ENCODE measurements around the gene CDC25C. TPM values are rescaled to one million over a fixed set of nuclear protein-coding genes. Genes with fewer than 3 reads are reported as not detected.

CDC25C gene
- total RNA-seq, 1 experiment from 2014 or later = 36.2 TPM

- peaks cover 22% of the 10 kb centered on the region for H3K4me1 ChIP-seq (replicated peaks; ENCODE audit: insufficient read depth)
- peaks cover 63% of the 10 kb centered on the region for H3K79me2 ChIP-seq (ENCODE audit: low read depth)
- H3K27ac ChIP-seq = 0 out of 2 replicates have a peak overlapping the region, but pooled peaks have one; percentile 71
- no peak overlapping the region for H2AFZ ChIP-seq
- no peaks in the 10 kb centered on the region for H3K27me3 ChIP-seq (ENCODE audit: insufficient read depth, low read depth)
- peaks cover 12% of the 10 kb centered on the region for H3K9me3 ChIP-seq (ENCODE audit: insufficient read depth, low read depth)
- H3K4me2 ChIP-seq = peak overlapping the region; percentile 88
- no peaks in the 10 kb centered on the region for H3K9me2 ChIP-seq (ENCODE audit: insufficient read depth)
- peak overlapping the region; percentile 79 for H3K4me3 ChIP-seq
- POLR2A ChIA-PET (ENCODE audit: unreplicated experiment) = interaction anchor here (0.7 kb wide), 1 partner anchor 26 kb away, joined by 6 read pairs; no protein-coding TSS in a partner anchor
- DNase-seq = no peak
- H3K36me3 ChIP-seq (ENCODE audit: low read depth) = peaks cover 7% of the 10 kb centered on the region; the same call in 1 of the 2 replicates
- TF ChIP-seq EZH2 (IDR thresholded peaks at IDR 0.05; ENCODE audit: low read depth) = no peak
- no peak for TF ChIP-seq CTCF (conservative IDR thresholded peaks at IDR 0.05)
- H4K20me1 ChIP-seq (ENCODE audit: insufficient read depth) = peaks cover 38% of the 10 kb centered on the region
- no TSS peak for BruUV-seq (replicated peaks)
- intact Hi-C loops (cut with micrococcal nuclease; ENCODE audit: unreplicated experiment) = no loop called here
- H3F3A ChIP-seq (ENCODE audit: insufficient read depth, low read depth) = peaks cover 28% of the 10 kb centered on the region; the same call in 1 of the 2 replicates
- CTCF ChIA-PET = interaction anchor here (1.2 kb wide), 1 partner anchor 177 kb away, joined by 4 read pairs; no protein-coding TSS in a partner anchor
These were observed 22.8 kb upstream of the CDC25C start for GRCh38 chr5:138354387-138354786.

- Histone ChIP-seq H3K4me2 (peak overlapping the region; percentile 88), H2AFZ (peak overlapping the region; percentile 83), H3K36me3 (ENCODE audit: low read depth) (peaks cover 7% of the 10 kb centered on the region; the same call in 1 of the 2 replicates), H4K20me1 (ENCODE audit: insufficient read depth) (peaks cover 32% of the 10 kb centered on the region; the same call in 1 of the 2 replicates), H3K4me3 (peak overlapping the region; percentile 79), H3K4me1 (replicated peaks; ENCODE audit: insufficient read depth) (peaks cover 22% of the 10 kb centered on the region), H3K79me2 (ENCODE audit: low read depth) (peaks cover 57% of the 10 kb centered on the region), H3K9me2 (ENCODE audit: insufficient read depth) (no peaks in the 10 kb centered on the region), H3F3A (ENCODE audit: insufficient read depth, low read depth) (peaks cover 31% of the 10 kb centered on the region; the same call in 1 of the 2 replicates), H3K9me3 (ENCODE audit: insufficient read depth, low read depth) (peaks cover 12% of the 10 kb centered on the region), H3K27me3 (ENCODE audit: insufficient read depth, low read depth) (no peaks in the 10 kb centered on the region), H3K27ac (peak overlapping the region; percentile 71)
- ChIA-PET CTCF (interaction anchor here (0.6 to 2.3 kb wide), 7 partner anchors 14 to 234 kb away, joined by 3 to 17 read pairs (median 3); partner anchors contain the start of genes CDC25C and FAM53C), POLR2A (ENCODE audit: unreplicated experiment) (interaction anchor here (0.6 to 2.3 kb wide), 4 partner anchors 16 to 358 kb away, joined by 3 to 8 read pairs (median 6); partner anchors contain the start of genes CDC25C and FAM53C)
- no peak for DNase-seq
- intact Hi-C loops (cut with micrococcal nuclease; ENCODE audit: unreplicated experiment) = loop anchor here (1.0 kb wide), 1 partner anchor 15 kb away; the partner anchor contains the start of gene FAM53C
- TF ChIP-seq CTCF (conservative IDR thresholded peaks at IDR 0.05) = no peak
- TF ChIP-seq EZH2 (IDR thresholded peaks at IDR 0.05; ENCODE audit: low read depth) = no peak
- TSS peak; percentile 37 for BruUV-seq (replicated peaks)
These were observed 22.0 kb upstream of the CDC25C start for GRCh38 chr5:138353560-138354080.

- Histone ChIP-seq H2AFZ (peak overlapping the region; percentile 83), H3K27me3 (ENCODE audit: insufficient read depth, low read depth) (no peaks in the 10 kb centered on the region), H3K4me1 (replicated peaks; ENCODE audit: insufficient read depth) (peaks cover 22% of the 10 kb centered on the region), H4K20me1 (ENCODE audit: insufficient read depth) (peaks cover 28% of the 10 kb centered on the region; the same call in 1 of the 2 replicates), H3F3A (ENCODE audit: insufficient read depth, low read depth) (peaks cover 31% of the 10 kb centered on the region; the same call in 1 of the 2 replicates), H3K4me3 (peak overlapping the region; percentile 79), H3K79me2 (ENCODE audit: low read depth) (peaks cover 50% of the 10 kb centered on the region), H3K27ac (peak overlapping the region; percentile 71), H3K4me2 (peak overlapping the region; percentile 88), H3K36me3 (ENCODE audit: low read depth) (peaks cover 7% of the 10 kb centered on the region; the same call in 1 of the 2 replicates), H3K9me3 (ENCODE audit: insufficient read depth, low read depth) (peaks cover 12% of the 10 kb centered on the region), H3K9me2 (ENCODE audit: insufficient read depth) (no peaks in the 10 kb centered on the region)
- BruUV-seq (replicated peaks) = TSS peak; percentile 46
- TF ChIP-seq CTCF (conservative IDR thresholded peaks at IDR 0.05) (peak; percentile 47; the same call in 1 of the 2 replicates), EZH2 (IDR thresholded peaks at IDR 0.05; ENCODE audit: low read depth) (no peak)
- ChIA-PET CTCF (interaction anchor here (0.6 to 2.3 kb wide), 8 partner anchors 13 to 234 kb away, joined by 3 to 17 read pairs (median 3); partner anchors contain the start of genes CDC25C and FAM53C), POLR2A (ENCODE audit: unreplicated experiment) (interaction anchor here (0.6 to 2.3 kb wide), 5 partner anchors 15 to 358 kb away, joined by 3 to 8 read pairs (median 4); partner anchors contain the start of genes CDC25C and FAM53C)
- DNase-seq = peak; percentile 58 to 67
- intact Hi-C loops (cut with micrococcal nuclease; ENCODE audit: unreplicated experiment) = loop anchor here (1.0 kb wide), 1 partner anchor 15 kb away; the partner anchor contains the start of gene FAM53C
These were observed 21.3 kb upstream of the CDC25C start for GRCh38 chr5:138352722-138353559.

Measured in PC-9 (cell line).